ENCODE data around the gene NCAM1.

DNA sequence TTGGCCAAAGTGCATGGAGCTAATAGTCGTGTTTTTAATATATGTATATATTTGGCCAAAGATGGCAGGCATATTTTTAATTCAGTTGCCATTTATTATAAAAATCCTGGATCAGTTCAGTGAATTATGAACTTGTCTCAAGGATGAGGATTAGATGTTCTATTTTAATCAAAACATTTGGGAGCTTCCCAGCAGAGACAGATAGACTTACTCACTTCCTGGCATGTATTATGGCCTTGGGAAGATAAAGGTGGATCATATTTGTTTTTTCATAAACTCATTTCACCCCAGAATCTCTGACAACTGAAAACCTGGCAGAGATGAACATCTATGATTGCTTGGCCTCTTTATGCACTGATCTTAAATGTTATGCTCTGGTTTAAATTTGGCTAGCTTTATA lies 148.8 kb downstream of the NCAM1 start:
- no peak for TF ChIP-seq CTCF (IDR thresholded peaks at IDR 0.05)
- TF ChIP-seq POLR2AphosphoS5 (IDR thresholded peaks at IDR 0.05), result no peak
- no peak for TF ChIP-seq POLR2A (IDR thresholded peaks at IDR 0.05)
- TF ChIP-seq EP300 (IDR thresholded peaks at IDR 0.05; ENCODE audit: low read depth), result no peak

Data from transverse colon (tissue), 4 donors.